GM12878 (cell line): ENCODE data around the gene KRT222. TPM values are rescaled to one million over a fixed set of nuclear protein-coding genes. Genes with fewer than 3 reads are reported as not detected.

ENCODE experiments used
- ATAC-seq: fragments of 200-7000 bp; cut with Tn5 transposase; 3 replicates; pipeline ENCODE4 v1.9.1; 2020; ENCODE audit warnings: mild to moderate bottlenecking, moderate library complexity
- BruUV-seq: library from RNA; stranded (reverse); fragments of 400-500 nt; replicated peaks from 2 replicates; lab custom pipeline; 2021; lab: Mats Ljungman, UMichigan
- CTCF ChIA-PET: fragments of 300-600 bp; sonication (Branson Sonifier 250); formaldehyde crosslinking; extraction: SDS; loops from one replicate; lab custom pipeline; 2021; ENCODE audit warnings: inconsistent platforms; lab: Yijun Ruan, JAX
- POLR2A ChIA-PET: fragments of 350-600 bp; formaldehyde crosslinking; extraction: SDS; loops from one replicate; lab custom pipeline; 2021; ENCODE audit warnings: inconsistent platforms; lab: Charles Lee
- RAD21 ChIA-PET: fragments of 300-600 bp; sonication (Branson Sonifier 250); formaldehyde crosslinking; loops from one replicate; lab custom pipeline; 2023; ENCODE audit warnings: antibody characterized with exemption; ENCODE audit not compliant: unreplicated experiment; lab: Charles Lee
- SMC1A ChIA-PET: fragments of 300-600 bp; sonication (Branson Sonifier 250); formaldehyde crosslinking; loops from one replicate; lab custom pipeline; 2023; ENCODE audit not compliant: unreplicated experiment, uncharacterized antibody; lab: Charles Lee
- DNase-seq: peaks from one replicate; pipeline ENCODE4 v3.0.0-alpha.2; 2011; ENCODE audit warnings: low read depth, low spot score
- FAIRE-seq: peaks from 3 replicates; lab custom pipeline; 2011; peaks lifted over from hg19 to GRCh38; lab: Jason Lieb, UNC
- H2AFZ ChIP-seq: 2 replicates; pipeline ENCODE4 v1.6.0; 2011; ENCODE audit warnings: low read depth, low read length, control low read depth; ENCODE audit not compliant: control insufficient read depth
- H3K27ac ChIP-seq: 2 replicates; pipeline ENCODE4 v1.5.1; 2011; ENCODE audit warnings: control low read depth; ENCODE audit not compliant: control insufficient read depth, insufficient read depth
- H3K27me3 ChIP-seq, 2 experiments: replicated peaks in 1 of 2; 2 replicates each; pipeline versions ENCODE4 v1.6.0 to v1.6.1; 2011; ENCODE audit warnings: low read length in 1 of 2; ENCODE audit not compliant: control insufficient read depth in 2 of 2, insufficient read depth in 2 of 2
- H3K36me3 ChIP-seq, 2 experiments: 2 replicates each; pipeline ENCODE4 v1.5.1; 2011; ENCODE audit warnings: low read length in 1 of 2; ENCODE audit not compliant: control insufficient read depth in 2 of 2, insufficient read depth in 2 of 2
- H3K4me1 ChIP-seq: 2 replicates; pipeline ENCODE4 v1.6.1; 2011; ENCODE audit warnings: mild to moderate bottlenecking, low read length, moderate library complexity, mixed read lengths; ENCODE audit not compliant: control insufficient read depth, insufficient read depth
- H3K4me2 ChIP-seq: 2 replicates; pipeline ENCODE4 v1.6.0; 2011; ENCODE audit warnings: control low read depth; ENCODE audit not compliant: control insufficient read depth, insufficient read depth
- H3K4me3 ChIP-seq: fragments of 200-600 bp; sonication (generic); 2 replicates; pipeline ENCODE4 v1.5.1; 2016
- H3K79me2 ChIP-seq: 2 replicates; pipeline ENCODE4 v1.6.0; 2011; ENCODE audit warnings: low read length; ENCODE audit not compliant: control insufficient read depth, insufficient read depth
- H3K9ac ChIP-seq: 2 replicates; pipeline ENCODE4 v1.8.0; 2011; ENCODE audit warnings: low read length, control low read depth, mixed read lengths; ENCODE audit not compliant: control insufficient read depth, insufficient read depth
- H3K9me3 ChIP-seq: replicated peaks from 3 replicates; pipeline ENCODE4 v1.5.1; 2011; ENCODE audit warnings: mild to moderate bottlenecking, low read length; ENCODE audit not compliant: control insufficient read depth, insufficient read depth
- H4K20me1 ChIP-seq: 2 replicates; pipeline ENCODE4 v1.6.0; 2011; ENCODE audit not compliant: control insufficient read depth, insufficient read depth
- CBX5 ChIP-seq: sonication (generic); IDR thresholded peaks from 2 replicates; pipeline ENCODE4 v1.6.1; 2016; ENCODE audit warnings: low read depth, moderate library complexity, mild to moderate bottlenecking, inconsistent platforms
- CTCF ChIP-seq, 3 experiments: IDR thresholded peaks in 2 of 3; conservative IDR thresholded peaks in 1 of 3; 2 replicates each; pipeline ENCODE4 v1.5.1; 2011; ENCODE audit warnings: low read depth in 3 of 3, low read length in 3 of 3, mild to moderate bottlenecking in 3 of 3, control low read depth in 2 of 3, moderate library complexity in 2 of 3, inconsistent platforms in 1 of 3, mixed read lengths in 1 of 3; ENCODE audit not compliant: control insufficient read depth in 2 of 3, insufficient read depth in 1 of 3; ENCODE audit errors: extremely low read depth in 1 of 3
- ETV6 ChIP-seq, 2 experiments: fragments of 450-650 bp in 1 of 2; IDR thresholded peaks in 1 of 2; conservative IDR thresholded peaks in 1 of 2; 2 replicates each; pipeline ENCODE4 v1.6.1; 2014; ENCODE audit warnings: antibody characterized with exemption in 1 of 2, borderline replicate concordance in 1 of 2, low read depth in 1 of 2, mild to moderate bottlenecking in 1 of 2, moderate library complexity in 1 of 2
- NR2C2 ChIP-seq: IDR thresholded peaks from 2 replicates; pipeline ENCODE4 v1.6.1; 2011; ENCODE audit warnings: borderline replicate concordance, low read depth; ENCODE audit not compliant: control insufficient read depth, insufficient read length
- RFX5 ChIP-seq: IDR thresholded peaks from 2 replicates; pipeline ENCODE4 v1.6.1; 2011; ENCODE audit warnings: low read depth, low read length, improper control_type of control experiment
- SREBF1 ChIP-seq: IDR thresholded peaks from 2 replicates; pipeline ENCODE4 v1.6.1; 2012; ENCODE audit warnings: mild to moderate bottlenecking, low read length
- TBL1XR1 ChIP-seq: IDR thresholded peaks from 2 replicates; pipeline ENCODE4 v1.6.1; 2012; ENCODE audit warnings: low read depth, low read length, improper control_type of control experiment
- YY1 ChIP-seq: IDR thresholded peaks from 2 replicates; pipeline ENCODE4 v1.6.1; 2011; ENCODE audit warnings: low read depth, mild to moderate bottlenecking, low read length
- ZBTB40 ChIP-seq: fragments of 450-650 bp; IDR thresholded peaks from 2 replicates; pipeline ENCODE4 v1.6.1; 2016; ENCODE audit warnings: mild to moderate bottlenecking, moderate library complexity, borderline replicate concordance
- WGBS: methylation state at CpG from one replicate; pipeline ENCODE4 v1.1.6; 2016; ENCODE audit warnings: low lambda C conversion rate; ENCODE audit not compliant: insufficient replicate concordance, insufficient coverage; ENCODE audit errors: missing lambda C conversion rate; 5-methylcytosine and 5-hydroxymethylcytosine counted together
- in situ Hi-C: fragments of 300-500 bp; cut with MboI; formaldehyde crosslinking; loops from 9 replicates; pipeline ENCODE4 v1.14.3; 2018; ENCODE audit warnings: mixed read lengths
- intact Hi-C: fragments of 100-400 bp; cut with micrococcal nuclease; formaldehyde crosslinking; loops from one replicate; pipeline ENCODE4 v1.14.2; 2022; ENCODE audit not compliant: unreplicated experiment
- polyA plus RNA-seq, 11 experiments: library from polyadenylated mRNA; depleted of rRNA in 4 of 11; unstranded in 6 of 11; stranded (reverse) in 5 of 11; fragments of >200 nt; fragmentation: Nextera tagmentation in 4 of 11; fragmentation: Illumina TruSeq in 1 of 11; extraction: Ambion mirVana in 4 of 11; extraction: Trizol in 1 of 11; gene quantifications; 1 replicate in 1 of 11; 2 replicates in 10 of 11; pipeline versions ENCODE4 v1.2.1 to v1.2.3, GENCODE V29; 2011 to 2016; ENCODE audit warnings: inconsistent platforms in 2 of 11, missing spikeins in 2 of 11, low read depth in 1 of 11
- total RNA-seq, 4 experiments: library from RNA; depleted of rRNA in 3 of 4; stranded (reverse); fragments of >200 nt in 3 of 4; fragmentation: Illumina TruSeq in 1 of 4; extraction: Trizol in 1 of 4; gene quantifications; 2 replicates each; pipeline versions ENCODE4 v1.2.1 to v1.2.3, GENCODE V29; 2013 to 2021
- TF ChIP-seq, protein P1 (sequence below): IDR thresholded peaks from 2 replicates; pipeline ENCODE4 v1.6.1; 2012; ENCODE audit warnings: mild to moderate bottlenecking, low read depth, low read length

The KRT222 gene
- total and polyA plus RNA-seq, 10 of the 15 experiments (the other 5 are each of a cell fraction or from before 2014, with no cell fraction given): 0.21 to 6.4 (median 0.54) TPM; not detected in 1

- no peak for TF ChIP-seq CBX5
- no peak for TF ChIP-seq RFX5
Observed at GRCh38 chr17:40621578-40621977, 43.4 kb downstream of the KRT222 start (continued).

DNA sequence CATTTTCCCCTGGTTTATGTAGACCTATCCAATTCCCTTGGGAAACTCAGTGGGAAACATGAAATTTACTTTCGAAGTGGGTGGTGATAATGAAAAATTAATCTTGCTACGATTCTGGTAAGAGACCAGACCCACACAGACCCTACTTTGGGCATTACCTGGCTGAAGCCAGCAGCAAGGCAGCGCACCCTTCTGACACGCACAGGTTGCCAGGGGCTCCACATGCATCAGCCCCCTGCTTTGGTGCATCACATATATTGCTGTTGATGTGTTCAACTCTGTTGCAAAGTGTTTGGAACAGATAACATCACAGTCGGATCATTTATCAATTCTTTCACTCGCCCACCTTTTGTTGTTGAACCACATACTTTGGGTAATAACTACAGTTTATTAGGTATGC, 44.0 kb downstream of the KRT222 start:
- Histone ChIP-seq H3K9ac (no peak overlapping the region), H3K27me3 (no peaks in the 10 kb centered on the region), H4K20me1 (no peaks in the 10 kb centered on the region), H3K4me2 (no peak overlapping the region), H3K79me2 (no peaks in the 10 kb centered on the region), H3K4me3 (no peak overlapping the region), H3K27ac (no peak overlapping the region), H3K9me3 (no peaks in the 10 kb centered on the region), H2AFZ (no peak overlapping the region), H3K36me3 (no peaks in the 10 kb centered on the region), H3K4me1 (peaks cover 36% of the 10 kb centered on the region)
- intact Hi-C loops (loop anchor here (2.0 to 10.0 kb wide), 3 partner anchors 106 to 704 kb away; no protein-coding TSS in a partner anchor), in situ Hi-C loops (no loop called here)
- WGBS: 87% methylated on average over 6 of the region's 6 CpGs
- ChIA-PET RAD21 (interaction anchor here (0.6 to 2.5 kb wide), 7 partner anchors 18 to 1043 kb away, joined by 3 to 12 read pairs (median 4); no protein-coding TSS in a partner anchor), POLR2A (interaction anchor here (0.7 to 1.6 kb wide), 4 partner anchors 19 to 171 kb away, joined by 3 to 4 read pairs (median 3); no protein-coding TSS in a partner anchor), SMC1A (interaction anchor here (0.9 to 8.9 kb wide), 13 partner anchors 19 to 1042 kb away, joined by 3 to 175 read pairs (median 4); no protein-coding TSS in a partner anchor), CTCF (interaction anchor here (0.7 to 11.9 kb wide), 20 partner anchors 8 to 1047 kb away, joined by 3 to 193 read pairs (median 5); no protein-coding TSS in a partner anchor)
- FAIRE-seq (no peak), ATAC-seq (no peak), DNase-seq (no peak)
- no TSS peak for BruUV-seq
- TF ChIP-seq CTCF (IDR thresholded peaks at IDR 0.05 in 2 of 3, conservative IDR thresholded peaks at IDR 0.05 in 1 of 3; ENCODE audit: control insufficient read depth in 2 of 3, extremely low read depth in 1 of 3, insufficient read depth in 1 of 3, low read depth in 3 of 3, low read length in 3 of 3): no peak
- no peak for TF ChIP-seq YY1
- no peak for TF ChIP-seq ETV6 (conservative IDR thresholded peaks at IDR 0.05 in 1 of 2, IDR thresholded peaks at IDR 0.05 in 1 of 2; ENCODE audit: borderline replicate concordance in 1 of 2, low read depth in 1 of 2)
- no peak for TF ChIP-seq NR2C2
- TF ChIP-seq, protein P1, sequence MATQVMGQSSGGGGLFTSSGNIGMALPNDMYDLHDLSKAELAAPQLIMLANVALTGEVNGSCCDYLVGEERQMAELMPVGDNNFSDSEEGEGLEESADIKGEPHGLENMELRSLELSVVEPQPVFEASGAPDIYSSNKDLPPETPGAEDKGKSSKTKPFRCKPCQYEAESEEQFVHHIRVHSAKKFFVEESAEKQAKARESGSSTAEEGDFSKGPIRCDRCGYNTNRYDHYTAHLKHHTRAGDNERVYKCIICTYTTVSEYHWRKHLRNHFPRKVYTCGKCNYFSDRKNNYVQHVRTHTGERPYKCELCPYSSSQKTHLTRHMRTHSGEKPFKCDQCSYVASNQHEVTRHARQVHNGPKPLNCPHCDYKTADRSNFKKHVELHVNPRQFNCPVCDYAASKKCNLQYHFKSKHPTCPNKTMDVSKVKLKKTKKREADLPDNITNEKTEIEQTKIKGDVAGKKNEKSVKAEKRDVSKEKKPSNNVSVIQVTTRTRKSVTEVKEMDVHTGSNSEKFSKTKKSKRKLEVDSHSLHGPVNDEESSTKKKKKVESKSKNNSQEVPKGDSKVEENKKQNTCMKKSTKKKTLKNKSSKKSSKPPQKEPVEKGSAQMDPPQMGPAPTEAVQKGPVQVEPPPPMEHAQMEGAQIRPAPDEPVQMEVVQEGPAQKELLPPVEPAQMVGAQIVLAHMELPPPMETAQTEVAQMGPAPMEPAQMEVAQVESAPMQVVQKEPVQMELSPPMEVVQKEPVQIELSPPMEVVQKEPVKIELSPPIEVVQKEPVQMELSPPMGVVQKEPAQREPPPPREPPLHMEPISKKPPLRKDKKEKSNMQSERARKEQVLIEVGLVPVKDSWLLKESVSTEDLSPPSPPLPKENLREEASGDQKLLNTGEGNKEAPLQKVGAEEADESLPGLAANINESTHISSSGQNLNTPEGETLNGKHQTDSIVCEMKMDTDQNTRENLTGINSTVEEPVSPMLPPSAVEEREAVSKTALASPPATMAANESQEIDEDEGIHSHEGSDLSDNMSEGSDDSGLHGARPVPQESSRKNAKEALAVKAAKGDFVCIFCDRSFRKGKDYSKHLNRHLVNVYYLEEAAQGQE: no peak
- no peak for TF ChIP-seq ZBTB40
- TF ChIP-seq TBL1XR1: no peak
- no peak for TF ChIP-seq SREBF1
